HepG2 (cell line): Measurements from ENCODE around the gene ATG4D. TPM values are rescaled to one million over a fixed set of nuclear protein-coding genes. Genes with fewer than 3 reads are reported as not detected.

Source experiments
- CEBPB ChIP-seq: IDR thresholded peaks from 2 replicates; pipeline ENCODE4 v1.6.1; 2011; ENCODE audit warnings: low read depth, low read length, improper control_type of control experiment, borderline replicate concordance
- CSRNP2 ChIP-seq: sonication (generic); formaldehyde crosslinking; conservative IDR thresholded peaks from 2 replicates; pipeline ENCODE4 v1.8.0; 2022; ENCODE audit warnings: low read depth, missing genetic modification reagents
- ERF ChIP-seq: IDR thresholded peaks from 2 replicates; pipeline ENCODE4 v1.6.1; 2018; ENCODE audit warnings: missing biosample characterization, missing genetic modification reagents
- GATAD1 ChIP-seq: IDR thresholded peaks from 2 replicates; pipeline ENCODE4 v1.6.1; 2016; ENCODE audit warnings: missing genetic modification reagents, missing compliant biosample characterization
- GFI1 ChIP-seq: sonication (generic); formaldehyde crosslinking; IDR thresholded peaks from 2 replicates; pipeline ENCODE4 v1.5.0; 2020; ENCODE audit warnings: missing genetic modification reagents, mild to moderate bottlenecking, borderline replicate concordance
- GLMP ChIP-seq: sonication (generic); formaldehyde crosslinking; IDR thresholded peaks from 2 replicates; pipeline ENCODE4 v1.9.0; 2021; ENCODE audit warnings: missing genetic modification reagents, mild to moderate bottlenecking, borderline replicate concordance
- HINFP ChIP-seq: sonication (generic); formaldehyde crosslinking; IDR thresholded peaks from 2 replicates; pipeline ENCODE4 v1.4.0; 2020; ENCODE audit warnings: low read depth, mild to moderate bottlenecking, missing genetic modification reagents
- KDM1A ChIP-seq: IDR thresholded peaks from 2 replicates; pipeline ENCODE4 v1.6.1; 2016; ENCODE audit warnings: missing compliant biosample characterization
- KLF16 ChIP-seq, 2 experiments: sonication (generic) in 1 of 2; formaldehyde crosslinking in 1 of 2; IDR thresholded peaks; 2 replicates each; pipeline versions ENCODE4 v1.6.1 to v1.8.0; 2016 to 2023; ENCODE audit warnings: missing genetic modification reagents in 2 of 2, missing compliant biosample characterization in 1 of 2
- KLF9 ChIP-seq: IDR thresholded peaks from 2 replicates; pipeline ENCODE4 v1.6.1; 2016; ENCODE audit warnings: low read depth
- MAZ ChIP-seq, 2 experiments: sonication (generic) in 1 of 2; formaldehyde crosslinking in 1 of 2; IDR thresholded peaks; 2 replicates each; pipeline versions ENCODE4 v1.5.0 to v1.6.1; 2012 to 2020; ENCODE audit warnings: low read depth in 2 of 2, mild to moderate bottlenecking in 2 of 2, borderline replicate concordance in 1 of 2, improper control_type of control experiment in 1 of 2, low read length in 1 of 2, missing genetic modification reagents in 1 of 2, moderate library complexity in 1 of 2
- MBD4 ChIP-seq: IDR thresholded peaks from 2 replicates; pipeline ENCODE4 v1.6.1; 2012; ENCODE audit warnings: low read length, inconsistent platforms, borderline replicate concordance
- MTF2 ChIP-seq: sonication (generic); formaldehyde crosslinking; IDR thresholded peaks from 2 replicates; pipeline ENCODE4 v1.5.0; 2020; ENCODE audit warnings: missing genetic modification reagents, borderline replicate concordance
- PHF21A ChIP-seq: sonication (generic); formaldehyde crosslinking; IDR thresholded peaks from 2 replicates; pipeline ENCODE4 v1.5.0; 2020; ENCODE audit warnings: mild to moderate bottlenecking, missing genetic modification reagents
- PITX1 ChIP-seq: sonication (generic); formaldehyde crosslinking; IDR thresholded peaks from 2 replicates; pipeline ENCODE4 v1.5.1; 2020; ENCODE audit warnings: mild to moderate bottlenecking, missing genetic modification reagents
- STAT5B ChIP-seq: sonication (generic); formaldehyde crosslinking; IDR thresholded peaks from 2 replicates; pipeline ENCODE4 v1.4.0; 2020; ENCODE audit warnings: missing genetic modification reagents
- ZMYM4 ChIP-seq: sonication (generic); formaldehyde crosslinking; IDR thresholded peaks from 2 replicates; pipeline ENCODE4 v1.8.1; 2023; ENCODE audit warnings: mild to moderate bottlenecking, missing genetic modification reagents
- ZNF792 ChIP-seq: IDR thresholded peaks from 2 replicates; pipeline ENCODE4 v1.6.1; 2016
- polyA plus RNA-seq, 8 experiments: library from polyadenylated mRNA; depleted of rRNA in 3 of 8; stranded (reverse) in 7 of 8; unstranded in 1 of 8; fragments of >200 nt; fragmentation: Illumina TruSeq in 4 of 8; extraction: Trizol in 4 of 8; gene quantifications; 2 replicates each; pipeline versions ENCODE4 v1.2.1 to v1.2.3, GENCODE V29; 2011 to 2016; ENCODE audit warnings: low read depth in 4 of 8, missing spikeins in 1 of 8, mixed read lengths in 1 of 8; ENCODE audit not compliant: insufficient read depth in 1 of 8
- total RNA-seq, 5 experiments: library from RNA; depleted of rRNA; stranded (reverse); fragments of >200 nt; fragmentation: Illumina TruSeq; extraction: Trizol; gene quantifications; 2 replicates each; pipeline ENCODE4 v1.2.3, GENCODE V29; 2016; ENCODE audit warnings: low read depth in 1 of 5
- TF ChIP-seq, protein P1 (sequence below): sonication (generic); formaldehyde crosslinking; IDR thresholded peaks from 2 replicates; pipeline ENCODE4 v1.5.0; 2020; ENCODE audit warnings: mild to moderate bottlenecking, missing genetic modification reagents
- TF ChIP-seq, protein P2 (sequence below): sonication (generic); formaldehyde crosslinking; IDR thresholded peaks from 2 replicates; pipeline ENCODE4 v1.8.0; 2022; ENCODE audit warnings: missing genetic modification reagents, mild to moderate bottlenecking, moderate library complexity, borderline replicate concordance

The ATG4D gene
- total and polyA plus RNA-seq, 2 of the 13 experiments (the other 11 are each of a cell fraction or from before 2014, with no cell fraction given): 17.8 to 19.0 TPM

DNA sequence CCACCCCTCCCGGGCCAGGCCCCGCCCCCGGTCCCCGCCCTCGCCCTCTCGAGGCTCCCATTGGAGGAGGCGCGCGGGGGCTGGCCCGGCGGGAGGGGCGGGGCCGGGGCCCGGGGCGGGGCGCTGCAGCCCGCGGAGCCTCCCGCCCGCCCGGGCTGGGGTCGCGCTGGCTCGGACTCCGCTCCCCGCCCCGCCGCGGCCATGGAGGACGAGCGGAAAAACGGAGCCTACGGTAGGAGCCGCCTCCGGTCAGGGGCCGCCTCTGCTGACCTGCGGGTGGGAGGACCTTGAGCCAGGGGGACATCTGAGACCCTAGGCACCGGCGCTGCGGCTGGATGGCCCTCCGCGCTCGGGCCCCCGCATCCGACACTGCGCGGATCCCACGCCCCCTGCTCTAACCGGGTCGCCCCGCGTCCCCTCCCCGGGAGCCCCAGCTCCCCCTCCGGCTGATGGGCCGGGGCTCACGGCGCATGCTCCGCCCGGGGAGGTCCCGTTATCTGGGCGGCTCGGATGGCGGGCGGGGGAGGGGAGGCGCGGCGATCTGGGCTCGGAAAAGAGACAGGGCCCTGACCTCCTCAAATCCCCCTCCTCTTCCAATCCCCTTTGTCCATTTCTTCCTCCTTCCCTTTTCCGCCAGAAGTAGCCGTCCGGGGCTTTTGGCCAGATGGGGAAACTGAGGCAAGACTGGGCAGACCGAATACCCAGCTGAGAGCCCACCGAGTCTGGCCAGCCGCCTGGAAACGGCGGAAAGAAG lies 58.8 kb downstream of the ATG4D start (continued):
- TF ChIP-seq HINFP (CRISPR knock-in tag): no peak
- 0 out of 2 replicates have a peak, but pooled peaks have one; percentile 16 for TF ChIP-seq ERF
- TF ChIP-seq GFI1 (CRISPR knock-in tag): no peak
- TF ChIP-seq PITX1: no peak
- no peak for TF ChIP-seq PHF21A
- no peak for TF ChIP-seq GATAD1 (CRISPR knock-in tag)
- TF ChIP-seq ZMYM4 (CRISPR knock-in tag): 0 out of 2 replicates have a peak, but pooled peaks have one; percentile 9
- no peak for TF ChIP-seq KLF9 (CRISPR knock-in tag)
- TF ChIP-seq KDM1A (CRISPR knock-in tag): no peak
- no peak for TF ChIP-seq MBD4
- no peak for TF ChIP-seq CSRNP2 (CRISPR knock-in tag)
- TF ChIP-seq STAT5B (CRISPR knock-in tag): no peak
- TF ChIP-seq ZNF792 (CRISPR knock-in tag): 0 out of 2 replicates have a peak, but pooled peaks have one; percentile 13
- TF ChIP-seq GLMP (CRISPR knock-in tag): no peak
- TF ChIP-seq, protein P1, sequence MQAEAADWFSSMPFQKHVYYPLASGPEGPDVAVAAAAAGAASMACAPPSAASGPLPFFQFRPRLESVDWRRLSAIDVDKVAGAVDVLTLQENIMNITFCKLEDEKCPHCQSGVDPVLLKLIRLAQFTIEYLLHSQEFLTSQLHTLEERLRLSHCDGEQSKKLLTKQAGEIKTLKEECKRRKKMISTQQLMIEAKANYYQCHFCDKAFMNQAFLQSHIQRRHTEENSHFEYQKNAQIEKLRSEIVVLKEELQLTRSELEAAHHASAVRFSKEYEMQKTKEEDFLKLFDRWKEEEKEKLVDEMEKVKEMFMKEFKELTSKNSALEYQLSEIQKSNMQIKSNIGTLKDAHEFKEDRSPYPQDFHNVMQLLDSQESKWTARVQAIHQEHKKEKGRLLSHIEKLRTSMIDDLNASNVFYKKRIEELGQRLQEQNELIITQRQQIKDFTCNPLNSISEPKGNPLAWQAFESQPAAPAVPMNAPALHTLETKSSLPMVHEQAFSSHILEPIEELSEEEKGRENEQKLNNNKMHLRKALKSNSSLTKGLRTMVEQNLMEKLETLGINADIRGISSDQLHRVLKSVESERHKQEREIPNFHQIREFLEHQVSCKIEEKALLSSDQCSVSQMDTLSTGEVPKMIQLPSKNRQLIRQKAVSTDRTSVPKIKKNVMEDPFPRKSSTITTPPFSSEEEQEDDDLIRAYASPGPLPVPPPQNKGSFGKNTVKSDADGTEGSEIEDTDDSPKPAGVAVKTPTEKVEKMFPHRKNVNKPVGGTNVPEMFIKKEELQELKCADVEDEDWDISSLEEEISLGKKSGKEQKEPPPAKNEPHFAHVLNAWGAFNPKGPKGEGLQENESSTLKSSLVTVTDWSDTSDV: no peak
- no peak for TF ChIP-seq CEBPB
- TF ChIP-seq, protein P2, sequence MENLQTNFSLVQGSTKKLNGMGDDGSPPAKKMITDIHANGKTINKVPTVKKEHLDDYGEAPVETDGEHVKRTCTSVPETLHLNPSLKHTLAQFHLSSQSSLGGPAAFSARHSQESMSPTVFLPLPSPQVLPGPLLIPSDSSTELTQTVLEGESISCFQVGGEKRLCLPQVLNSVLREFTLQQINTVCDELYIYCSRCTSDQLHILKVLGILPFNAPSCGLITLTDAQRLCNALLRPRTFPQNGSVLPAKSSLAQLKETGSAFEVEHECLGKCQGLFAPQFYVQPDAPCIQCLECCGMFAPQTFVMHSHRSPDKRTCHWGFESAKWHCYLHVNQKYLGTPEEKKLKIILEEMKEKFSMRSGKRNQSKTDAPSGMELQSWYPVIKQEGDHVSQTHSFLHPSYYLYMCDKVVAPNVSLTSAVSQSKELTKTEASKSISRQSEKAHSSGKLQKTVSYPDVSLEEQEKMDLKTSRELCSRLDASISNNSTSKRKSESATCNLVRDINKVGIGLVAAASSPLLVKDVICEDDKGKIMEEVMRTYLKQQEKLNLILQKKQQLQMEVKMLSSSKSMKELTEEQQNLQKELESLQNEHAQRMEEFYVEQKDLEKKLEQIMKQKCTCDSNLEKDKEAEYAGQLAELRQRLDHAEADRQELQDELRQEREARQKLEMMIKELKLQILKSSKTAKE (CRISPR knock-in tag): no peak
- TF ChIP-seq MAZ (IDR thresholded peaks at IDR 0.05; ENCODE audit: borderline replicate concordance, low read depth, low read length): no peak
- peak; percentile 43; the same call in 1 of the 2 replicates for TF ChIP-seq MAZ (CRISPR knock-in tag; IDR thresholded peaks at IDR 0.05; ENCODE audit: low read depth)
- no peak for TF ChIP-seq KLF16 (CRISPR knock-in tag; IDR thresholded peaks at IDR 0.05)
- peak; percentile 68; the same call in 1 of the 2 replicates for TF ChIP-seq MTF2
